GM23248 (cell line): Measurements from ENCODE around the gene UBTD1. TPM values are rescaled to one million over a fixed set of nuclear protein-coding genes. Genes with fewer than 3 reads are reported as not detected.
"Not testable (repeated sequence)": the region's sequence is repeated elsewhere in the genome, so short reads cannot be mapped to it uniquely, and the experiment has no call there.

ENCODE experiments used
- DNase-seq: peaks from one replicate; pipeline ENCODE4 v3.0.0-alpha.2; 2015
- H2AFZ ChIP-seq: fragments of 200-600 bp; sonication (generic); 2 replicates; pipeline ENCODE4 v1.6.1; 2016; ENCODE audit warnings: antibody characterized with exemption
- H3F3A ChIP-seq: fragments of 200-600 bp; sonication (generic); 2 replicates; pipeline ENCODE4 v1.6.1; 2016; ENCODE audit warnings: mild to moderate bottlenecking, antibody characterized with exemption, mixed run types; ENCODE audit not compliant: insufficient read depth
- H3K27ac ChIP-seq: fragments of 200-600 bp; sonication (generic); 2 replicates; pipeline ENCODE4 v1.5.1; 2016; ENCODE audit warnings: mild to moderate bottlenecking
- H3K27me3 ChIP-seq: fragments of 200-600 bp; sonication (generic); replicated peaks from 2 replicates; pipeline ENCODE4 v1.6.1; 2016; ENCODE audit warnings: mild to moderate bottlenecking; ENCODE audit not compliant: insufficient read depth
- H3K36me3 ChIP-seq: fragments of 200-600 bp; sonication (generic); 2 replicates; pipeline ENCODE4 v1.6.1; 2016; ENCODE audit warnings: low read depth, mild to moderate bottlenecking
- H3K4me1 ChIP-seq: fragments of 200-600 bp; sonication (generic); 2 replicates; pipeline ENCODE4 v1.6.1; 2016; ENCODE audit warnings: mild to moderate bottlenecking; ENCODE audit not compliant: insufficient read depth
- H3K4me2 ChIP-seq: fragments of 200-600 bp; sonication (generic); one replicate; pipeline ENCODE4 v1.6.1; 2016; ENCODE audit warnings: mild to moderate bottlenecking; ENCODE audit not compliant: unreplicated experiment
- H3K4me3 ChIP-seq: fragments of 200-600 bp; sonication (generic); 2 replicates; pipeline ENCODE4 v1.5.1; 2016; ENCODE audit warnings: mild to moderate bottlenecking
- H3K79me2 ChIP-seq: fragments of 200-600 bp; sonication (generic); 2 replicates; pipeline ENCODE4 v1.6.1; 2016; ENCODE audit warnings: mild to moderate bottlenecking; ENCODE audit not compliant: insufficient read depth
- H3K9ac ChIP-seq: fragments of 200-600 bp; sonication (generic); 2 replicates; pipeline ENCODE4 v1.6.1; 2016; ENCODE audit warnings: mild to moderate bottlenecking
- H3K9me2 ChIP-seq: fragments of 200-600 bp; sonication (generic); 2 replicates; pipeline ENCODE4 v1.6.1; 2016; ENCODE audit warnings: mixed run types, mild to moderate bottlenecking, moderate library complexity; ENCODE audit not compliant: insufficient read depth
- H3K9me3 ChIP-seq: fragments of 200-600 bp; sonication (generic); one replicate; pipeline ENCODE4 v1.6.1; 2017; ENCODE audit warnings: low read depth
- H4K20me1 ChIP-seq: fragments of 200-600 bp; sonication (generic); 2 replicates; pipeline ENCODE4 v1.6.0; 2016; ENCODE audit not compliant: insufficient read depth
- EZH2 ChIP-seq: fragments of 200-600 bp; sonication (generic); IDR thresholded peaks from 2 replicates; pipeline ENCODE4 v1.6.1; 2018; ENCODE audit warnings: antibody characterized with exemption, mild to moderate bottlenecking; ENCODE audit not compliant: insufficient read depth, poor library complexity, severe bottlenecking
- EZH2phosphoT487 ChIP-seq: fragments of 200-600 bp; sonication (generic); IDR thresholded peaks from 2 replicates; pipeline ENCODE4 v1.6.1; 2018; ENCODE audit warnings: antibody characterized with exemption, moderate library complexity, mild to moderate bottlenecking, low read depth; ENCODE audit not compliant: insufficient read depth
- WGBS, 2 experiments: methylation state at CpG; one replicate each; pipeline ENCODE4 v1.1.6; 2015 to 2017; ENCODE audit warnings: low lambda C conversion rate in 2 of 2, low coverage in 1 of 2; ENCODE audit errors: missing lambda C conversion rate in 2 of 2; 5-methylcytosine and 5-hydroxymethylcytosine counted together
- in situ Hi-C: fragments of 300-500 bp; cut with MboI; formaldehyde crosslinking; loops from 2 replicates; pipeline ENCODE4 v1.15.0; 2020
- polyA plus RNA-seq: library from polyadenylated mRNA; unstranded; fragments of >200 nt; fragmentation: Nextera tagmentation; extraction: Ambion mirVana; gene quantifications from 2 replicates; pipeline ENCODE4 v1.2.1, GENCODE V29; 2016
- total RNA-seq: library from RNA; depleted of rRNA; stranded (reverse); fragments of >200 nt; shearing (Covaris generic); gene quantifications from 2 replicates; pipeline ENCODE4 v1.2.3, GENCODE V29; 2014

The UBTD1 gene
- total and polyA plus RNA-seq, 2 experiments from 2014 or later, result 20.8 to 27.2 TPM

GRCh38 chr10:97573021-97573420 lies 74.3 kb downstream of the UBTD1 start:
- Histone ChIP-seq H3K4me2 (no peak overlapping the region), H3K79me2 (no peaks in the 10 kb centered on the region), H3K27me3 (no peaks in the 10 kb centered on the region), H3K36me3 (no peaks in the 10 kb centered on the region; the same call in 1 of the 2 replicates), H3K9ac (no peak overlapping the region), H4K20me1 (no peaks in the 10 kb centered on the region), H3K9me2 (no peaks in the 10 kb centered on the region), H3K27ac (no peak overlapping the region), H3K4me1 (peaks cover 14% of the 10 kb centered on the region), H3K4me3 (no peak overlapping the region), H3K9me3 (no peaks in the 10 kb centered on the region), H2AFZ (no peak overlapping the region), H3F3A (no peaks in the 10 kb centered on the region)
- WGBS, 2 experiments, result 95 to 100% methylated on average over 2 of the region's 2 CpGs
- TF ChIP-seq EZH2, result no peak
- TF ChIP-seq EZH2phosphoT487, result no peak
- in situ Hi-C loops, result no loop called here
- DNase-seq, result peak; percentile 27

GRCh38 chr10:97573672-97574071 lies 74.9 kb downstream of the UBTD1 start:
- no peaks in the 10 kb centered on the region for H3K9me2 ChIP-seq
- no peak overlapping the region for H3K27ac ChIP-seq
- H3K36me3 ChIP-seq, result no peaks in the 10 kb centered on the region; the same call in 1 of the 2 replicates
- H3K4me2 ChIP-seq, result no peak overlapping the region
- H3F3A ChIP-seq, result no peaks in the 10 kb centered on the region
- in situ Hi-C loops, result no loop called here
- no peak overlapping the region for H3K4me3 ChIP-seq
- no peaks in the 10 kb centered on the region for H4K20me1 ChIP-seq
- H3K79me2 ChIP-seq, result no peaks in the 10 kb centered on the region
- peaks cover 14% of the 10 kb centered on the region for H3K4me1 ChIP-seq
- H2AFZ ChIP-seq, result no peak overlapping the region
- no peaks in the 10 kb centered on the region for H3K9me3 ChIP-seq
- TF ChIP-seq EZH2phosphoT487, result no peak
- no peak for TF ChIP-seq EZH2
- 44 to 50% methylated on average over 2 of the region's 2 CpGs for WGBS, 2 experiments
- no peak overlapping the region for H3K9ac ChIP-seq
- H3K27me3 ChIP-seq, result no peaks in the 10 kb centered on the region
- DNase-seq, result peak; percentile 6

- peak; percentile 88 for DNase-seq
- Histone ChIP-seq H2AFZ (no peak overlapping the region), H3K4me2 (no peak overlapping the region), H3K9me2 (no peaks in the 10 kb centered on the region), H3K27ac (no peak overlapping the region; the same call in 1 of the 2 replicates), H3K4me1 (peaks cover 14% of the 10 kb centered on the region), H3K27me3 (no peaks in the 10 kb centered on the region), H3K9ac (no peak overlapping the region), H3K79me2 (no peaks in the 10 kb centered on the region), H3K36me3 (no peaks in the 10 kb centered on the region; the same call in 1 of the 2 replicates), H3K4me3 (no peak overlapping the region), H4K20me1 (no peaks in the 10 kb centered on the region), H3F3A (no peaks in the 10 kb centered on the region), H3K9me3 (no peaks in the 10 kb centered on the region)
- WGBS, 2 experiments, result 64 to 67% methylated on average over 4 of the region's 4 CpGs
- no peak for TF ChIP-seq EZH2phosphoT487
- TF ChIP-seq EZH2, result no peak
- in situ Hi-C loops, result no loop called here
These were observed 75.8 kb downstream of the UBTD1 start for GRCh38 chr10:97574374-97575126.

GRCh38 chr10:97575127-97575668 lies 76.5 kb downstream of the UBTD1 start:
- H3K9ac ChIP-seq, result no peak overlapping the region
- in situ Hi-C loops, result no loop called here
- H2AFZ ChIP-seq, result no peak overlapping the region
- no peak overlapping the region for H3K27ac ChIP-seq
- WGBS, 2 experiments, result 74 to 76% methylated on average over 6 of the region's 6 CpGs
- H3F3A ChIP-seq, result no peaks in the 10 kb centered on the region
- H3K79me2 ChIP-seq, result no peaks in the 10 kb centered on the region
- DNase-seq, result peak; percentile 33
- no peak overlapping the region for H3K4me2 ChIP-seq
- peaks cover 14% of the 10 kb centered on the region for H3K4me1 ChIP-seq
- no peaks in the 10 kb centered on the region for H3K9me3 ChIP-seq
- no peaks in the 10 kb centered on the region for H4K20me1 ChIP-seq
- H3K36me3 ChIP-seq, result no peaks in the 10 kb centered on the region
- H3K9me2 ChIP-seq, result no peaks in the 10 kb centered on the region
- H3K27me3 ChIP-seq, result no peaks in the 10 kb centered on the region
- no peak for TF ChIP-seq EZH2
- TF ChIP-seq EZH2phosphoT487, result no peak
- H3K4me3 ChIP-seq, result no peak overlapping the region

DNA sequence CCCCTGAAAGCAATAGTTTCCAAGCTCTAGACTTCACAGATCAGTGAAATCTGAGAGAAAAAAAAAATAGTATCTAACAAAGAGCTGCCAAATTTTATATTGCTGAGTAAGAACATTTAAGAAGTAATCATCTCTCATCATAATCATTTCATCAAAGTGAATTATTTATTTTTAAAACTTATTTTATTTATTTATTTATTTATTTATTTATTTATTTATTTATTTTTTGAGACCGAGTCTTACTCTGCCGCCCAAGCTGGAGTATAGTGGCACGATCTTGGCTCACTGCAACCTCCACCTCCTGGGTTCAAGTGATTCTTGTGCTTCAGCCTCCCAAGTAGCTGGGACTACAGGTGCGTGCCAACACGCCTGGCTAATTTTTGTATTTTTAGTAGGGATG lies 77.8 kb downstream of the UBTD1 start:
- H3K36me3 ChIP-seq, in situ Hi-C loops, H3K9ac ChIP-seq, H3K79me2 ChIP-seq, H4K20me1 ChIP-seq, H3K9me2 ChIP-seq, H3K9me3 ChIP-seq, H3F3A ChIP-seq, H3K27me3 ChIP-seq, H2AFZ ChIP-seq, H3K4me2 ChIP-seq, H3K27ac ChIP-seq, H3K4me3 ChIP-seq, DNase-seq: not testable (repeated sequence)
- 62 to 63% methylated on average over 5 of the region's 5 CpGs for WGBS, 2 experiments
- H3K4me1 ChIP-seq, result peaks cover 14% of the 10 kb centered on the region
